Muscle layer of colon (tissue), 2 donors: Measurements from ENCODE around the gene PPME1.

Experiments
- H3K27ac ChIP-seq: one replicate; pipeline ENCODE4 v1.7.0; 2013; ENCODE audit warnings: low read depth, mild to moderate bottlenecking, low read length, moderate library complexity
- H3K27me3 ChIP-seq, 2 donors: one replicate each; pipeline ENCODE4 v1.7.0; 2013; ENCODE audit warnings: low read length in 2 of 2, mild to moderate bottlenecking in 2 of 2; ENCODE audit not compliant: insufficient read depth in 2 of 2, control insufficient read depth in 1 of 2
- H3K36me3 ChIP-seq: one replicate; pipeline ENCODE4 v1.7.0; 2013; ENCODE audit warnings: mild to moderate bottlenecking, low read length; ENCODE audit not compliant: insufficient read depth
- H3K4me1 ChIP-seq: one replicate; pipeline ENCODE4 v1.7.0; 2013; ENCODE audit warnings: mild to moderate bottlenecking, low read length; ENCODE audit not compliant: insufficient read depth
- H3K4me3 ChIP-seq, 2 donors: one replicate each; pipeline ENCODE4 v1.7.0; 2013; ENCODE audit warnings: low read length in 2 of 2, low read depth in 1 of 2, mild to moderate bottlenecking in 1 of 2, moderate library complexity in 1 of 2
- H3K9ac ChIP-seq: one replicate; pipeline ENCODE4 v1.7.0; 2013; ENCODE audit warnings: low read length
- H3K9me3 ChIP-seq: one replicate; pipeline ENCODE4 v1.7.0; 2013; ENCODE audit warnings: mild to moderate bottlenecking, low read length
- donor health status: abdominal sarcoma.
- donor health status: Adenocarcinoma of cecum.

Gene PPME1

DNA sequence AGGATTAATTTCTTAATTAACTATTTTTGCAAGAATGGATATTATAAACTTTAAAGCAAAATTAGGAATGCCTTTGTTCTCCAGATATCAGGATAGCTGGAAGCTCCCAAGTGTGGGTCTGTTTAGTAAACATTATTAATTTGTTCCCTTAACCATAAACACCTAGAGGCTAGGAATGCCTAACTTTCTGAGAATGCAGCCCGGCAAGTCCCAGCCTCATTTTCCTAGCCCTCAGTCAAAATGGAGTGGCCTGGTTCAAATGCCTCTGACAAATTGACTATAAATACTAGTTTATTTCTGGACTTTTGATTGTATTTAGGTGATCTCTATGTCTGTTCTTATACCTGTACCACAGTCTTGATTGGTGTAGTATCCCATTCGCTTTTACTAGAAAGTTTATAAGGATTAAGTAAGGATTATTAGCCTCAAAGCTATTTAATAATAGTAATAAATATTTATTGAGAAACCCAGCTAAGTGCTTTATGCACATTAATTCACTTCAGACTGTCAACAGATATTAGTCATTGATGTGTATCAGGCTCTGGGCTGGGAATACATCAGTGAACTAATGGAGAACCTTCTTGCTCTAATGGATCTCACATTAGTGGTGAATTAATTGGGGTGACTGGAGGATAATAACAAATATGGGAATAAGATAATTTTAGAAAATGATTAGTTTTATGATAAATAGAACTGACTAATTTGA, 25.8 kb downstream of the PPME1 start:
- Histone ChIP-seq H3K9me3 (no peaks in the 10 kb centered on the region), H3K4me1 (no peaks in the 10 kb centered on the region), H3K36me3 (no peaks in the 10 kb centered on the region), H3K27ac (no peak overlapping the region), H3K4me3 (no peak overlapping the region), H3K9ac (no peak overlapping the region), H3K27me3 (no peaks in the 10 kb centered on the region)

DNA sequence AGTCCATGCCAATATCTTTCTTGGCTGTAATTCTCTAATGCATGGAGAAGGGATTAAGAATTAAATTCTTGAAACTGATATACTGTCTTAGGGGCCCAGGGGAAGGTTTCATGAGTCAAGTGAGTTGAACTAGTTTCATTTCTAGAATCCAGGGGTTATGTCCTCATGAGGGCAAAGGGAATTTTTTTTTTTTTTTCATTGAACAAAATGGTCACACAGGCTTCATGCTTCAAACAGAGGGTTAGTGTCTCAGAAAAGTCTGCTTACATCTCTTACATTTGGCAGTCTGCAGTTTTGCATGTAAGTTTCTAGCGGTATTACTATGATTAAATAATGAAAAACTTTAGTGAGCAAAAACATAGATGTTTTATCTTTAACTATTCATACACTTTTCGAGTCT, 32.9 kb downstream of the PPME1 start:
- H3K27me3 ChIP-seq, result no peaks in the 10 kb centered on the region
- H3K4me3 ChIP-seq, result no peak overlapping the region
- H3K36me3 ChIP-seq, result peaks cover 11% of the 10 kb centered on the region
- H3K27ac ChIP-seq, result no peak overlapping the region
- H3K9me3 ChIP-seq, result no peaks in the 10 kb centered on the region
- no peaks in the 10 kb centered on the region for H3K4me1 ChIP-seq
- H3K9ac ChIP-seq, result no peak overlapping the region

DNA sequence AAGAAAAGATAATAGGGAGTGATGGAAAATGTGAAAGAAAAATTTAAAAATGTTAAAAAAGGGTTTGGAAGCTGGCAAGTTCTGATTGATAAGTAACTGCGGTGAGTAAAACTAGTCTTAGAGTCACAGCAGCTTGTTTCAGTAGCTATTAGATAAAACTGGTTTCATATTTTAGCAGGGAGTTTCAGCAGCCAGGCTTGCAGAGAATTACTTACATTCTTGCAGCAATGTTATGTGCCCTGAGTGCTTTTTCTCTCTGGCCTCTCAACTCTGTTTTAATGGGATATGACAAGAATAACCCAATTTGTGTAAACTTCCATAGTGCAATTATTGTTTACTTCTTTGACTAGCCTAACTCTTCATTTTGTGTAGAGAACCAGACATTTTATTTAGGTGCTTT, 33.6 kb downstream of the PPME1 start:
- H3K36me3 ChIP-seq, result peaks cover 11% of the 10 kb centered on the region
- H3K9me3 ChIP-seq, result no peaks in the 10 kb centered on the region

DNA sequence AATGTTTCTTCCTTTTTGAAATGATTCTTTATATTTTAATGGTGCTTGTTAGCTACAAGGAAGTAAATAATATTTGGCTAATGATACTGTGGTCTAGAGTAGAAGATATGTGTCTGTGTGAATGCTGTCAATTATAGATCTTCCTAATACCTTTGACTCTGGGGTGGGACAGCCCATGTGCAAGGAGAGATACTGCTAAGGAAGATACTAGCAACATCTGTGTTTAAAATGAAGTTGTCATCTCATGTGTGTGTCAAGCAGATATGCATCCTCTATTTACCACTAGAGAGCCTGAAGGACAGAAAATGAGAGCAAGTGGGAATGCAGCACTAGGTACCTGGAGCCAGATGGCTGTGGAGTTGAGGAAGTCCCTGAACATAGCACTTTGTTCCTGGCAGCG, 34.1 kb downstream of the PPME1 start:
- H3K4me1 ChIP-seq, result no peaks in the 10 kb centered on the region
- H3K27me3 ChIP-seq, result no peaks in the 10 kb centered on the region
- no peaks in the 10 kb centered on the region for H3K9me3 ChIP-seq
- no peak overlapping the region for H3K4me3 ChIP-seq
- no peak overlapping the region for H3K27ac ChIP-seq
- H3K9ac ChIP-seq, result no peak overlapping the region
- peaks cover 11% of the 10 kb centered on the region for H3K36me3 ChIP-seq

More for the DNA sequence above, 33.6 kb downstream of the PPME1 start:
- H3K27me3 ChIP-seq, result no peaks in the 10 kb centered on the region
- H3K27ac ChIP-seq, result no peak overlapping the region
- H3K4me3 ChIP-seq, result no peak overlapping the region
- no peak overlapping the region for H3K9ac ChIP-seq
- H3K4me1 ChIP-seq, result no peaks in the 10 kb centered on the region

- H3K9ac ChIP-seq, result no peak overlapping the region
- no peaks in the 10 kb centered on the region for H3K4me1 ChIP-seq
- H3K36me3 ChIP-seq, result peaks cover 11% of the 10 kb centered on the region
- H3K9me3 ChIP-seq, result no peaks in the 10 kb centered on the region
- H3K4me3 ChIP-seq, result no peak overlapping the region
- no peaks in the 10 kb centered on the region for H3K27me3 ChIP-seq
- H3K27ac ChIP-seq, result no peak overlapping the region
Measured at GRCh38 chr11:74206746-74207145, 35.7 kb downstream of the PPME1 start.

GRCh38 chr11:74208507-74208906, 37.4 kb downstream of the PPME1 start:
- Histone ChIP-seq H3K36me3 (peaks cover 19% of the 10 kb centered on the region), H3K4me1 (no peaks in the 10 kb centered on the region), H3K9me3 (no peaks in the 10 kb centered on the region), H3K27ac (no peak overlapping the region), H3K9ac (no peak overlapping the region), H3K27me3 (no peaks in the 10 kb centered on the region), H3K4me3 (no peak overlapping the region)

GRCh38 chr11:74212533-74212932, 41.4 kb downstream of the PPME1 start:
- H3K4me1 ChIP-seq, result no peaks in the 10 kb centered on the region
- H3K36me3 ChIP-seq, result peaks cover 9% of the 10 kb centered on the region
- no peak overlapping the region for H3K27ac ChIP-seq
- no peak overlapping the region for H3K4me3 ChIP-seq
- H3K9ac ChIP-seq, result no peak overlapping the region
- H3K27me3 ChIP-seq, result no peaks in the 10 kb centered on the region
- no peaks in the 10 kb centered on the region for H3K9me3 ChIP-seq

DNA sequence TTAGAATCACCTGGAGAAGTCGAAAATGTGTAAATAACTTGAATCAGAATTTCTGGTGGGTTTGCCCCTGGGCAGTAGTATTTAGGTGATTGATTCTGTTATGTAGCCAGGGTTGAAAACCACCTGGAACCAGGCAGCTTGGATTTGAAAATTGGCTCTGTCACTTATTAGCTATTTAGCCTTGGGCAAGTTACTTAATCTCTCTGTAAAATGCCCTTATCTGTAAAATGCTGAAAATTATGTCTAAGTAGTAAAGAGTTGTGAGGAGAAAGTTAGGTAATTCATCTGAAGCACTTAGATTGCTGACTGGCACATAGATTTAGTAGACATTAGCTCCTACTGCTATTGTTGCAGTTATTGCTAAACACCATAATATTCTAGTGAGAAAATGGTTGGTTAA, 49.3 kb downstream of the PPME1 start:
- no peaks in the 10 kb centered on the region for H3K27me3 ChIP-seq
- H3K27ac ChIP-seq, result no peak overlapping the region
- H3K9me3 ChIP-seq, result no peaks in the 10 kb centered on the region
- H3K36me3 ChIP-seq, result no peaks in the 10 kb centered on the region
- no peaks in the 10 kb centered on the region for H3K4me1 ChIP-seq
- H3K9ac ChIP-seq, result no peak overlapping the region
- H3K4me3 ChIP-seq, result no peak overlapping the region

- Histone ChIP-seq H3K27me3 (no peaks in the 10 kb centered on the region), H3K4me1 (no peaks in the 10 kb centered on the region), H3K9me3 (no peaks in the 10 kb centered on the region), H3K4me3 (no peak overlapping the region), H3K36me3 (no peaks in the 10 kb centered on the region), H3K27ac (no peak overlapping the region), H3K9ac (no peak overlapping the region)
Measured at GRCh38 chr11:74221816-74222215, 50.7 kb downstream of the PPME1 start.

GRCh38 chr11:74225565-74225964, 54.5 kb downstream of the PPME1 start:
- Histone ChIP-seq H3K9me3 (no peaks in the 10 kb centered on the region), H3K4me3 (no peak overlapping the region), H3K36me3 (peaks cover under 1% of the 10 kb centered on the region), H3K4me1 (no peaks in the 10 kb centered on the region), H3K27ac (no peak overlapping the region), H3K9ac (no peak overlapping the region), H3K27me3 (no peaks in the 10 kb centered on the region)

GRCh38 chr11:74226907-74227306, 55.8 kb downstream of the PPME1 start:
- no peak overlapping the region for H3K9ac ChIP-seq
- H3K27me3 ChIP-seq, result no peaks in the 10 kb centered on the region
- peaks cover 11% of the 10 kb centered on the region for H3K36me3 ChIP-seq
- H3K27ac ChIP-seq, result no peak overlapping the region
- H3K4me1 ChIP-seq, result no peaks in the 10 kb centered on the region
- no peak overlapping the region for H3K4me3 ChIP-seq
- H3K9me3 ChIP-seq, result no peaks in the 10 kb centered on the region

DNA sequence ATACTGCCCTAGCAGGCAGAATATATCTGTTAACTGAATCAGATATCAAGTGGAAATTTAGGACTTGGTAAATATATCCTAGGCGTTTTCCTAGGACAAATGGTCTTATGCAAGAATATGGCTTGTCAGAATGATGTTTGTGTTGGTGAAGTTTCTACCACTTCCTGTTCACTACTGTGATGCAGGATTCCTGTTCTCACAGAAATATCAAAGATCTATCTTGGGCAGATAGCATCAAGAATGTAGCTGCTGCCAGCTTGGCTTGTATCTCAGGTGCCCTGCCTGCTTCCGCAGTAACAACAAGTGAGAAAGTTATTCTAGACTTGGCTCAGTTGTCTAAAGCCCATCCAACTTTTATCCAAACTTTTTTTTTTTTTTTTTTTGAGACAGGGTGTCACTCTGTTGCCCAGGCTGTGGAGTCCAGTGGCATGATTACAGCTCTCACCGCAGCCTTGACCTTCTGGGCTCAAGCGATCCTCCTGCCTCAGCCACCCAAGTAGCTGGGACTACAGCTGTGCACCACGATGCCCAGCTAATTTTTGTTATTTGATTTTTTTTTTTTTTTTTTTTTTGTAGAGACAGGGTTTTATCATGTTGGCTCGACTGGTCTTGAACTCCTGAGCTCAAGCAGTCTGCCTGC, 61.3 kb downstream of the PPME1 start:
- peaks cover 29% of the 10 kb centered on the region for H3K36me3 ChIP-seq
- H3K4me3 ChIP-seq, result no peak overlapping the region
- no peak overlapping the region for H3K9ac ChIP-seq
- no peaks in the 10 kb centered on the region for H3K9me3 ChIP-seq
- no peaks in the 10 kb centered on the region for H3K27me3 ChIP-seq
- H3K27ac ChIP-seq, result no peak overlapping the region
- H3K4me1 ChIP-seq, result no peaks in the 10 kb centered on the region
